ENCODE data around the gene UNG.
"Not testable (repeated sequence)": the region's sequence is repeated elsewhere in the genome, so short reads cannot be mapped to it uniquely, and the experiment has no call there.

The UNG gene

GRCh38 chr12:109097435-109098182, at the start of gene UNG:
UNG (plus strand) TSS chr12:109097597; CDS start chr12:109097680, 83 bp downstream.
- TF ChIP-seq, protein P1, sequence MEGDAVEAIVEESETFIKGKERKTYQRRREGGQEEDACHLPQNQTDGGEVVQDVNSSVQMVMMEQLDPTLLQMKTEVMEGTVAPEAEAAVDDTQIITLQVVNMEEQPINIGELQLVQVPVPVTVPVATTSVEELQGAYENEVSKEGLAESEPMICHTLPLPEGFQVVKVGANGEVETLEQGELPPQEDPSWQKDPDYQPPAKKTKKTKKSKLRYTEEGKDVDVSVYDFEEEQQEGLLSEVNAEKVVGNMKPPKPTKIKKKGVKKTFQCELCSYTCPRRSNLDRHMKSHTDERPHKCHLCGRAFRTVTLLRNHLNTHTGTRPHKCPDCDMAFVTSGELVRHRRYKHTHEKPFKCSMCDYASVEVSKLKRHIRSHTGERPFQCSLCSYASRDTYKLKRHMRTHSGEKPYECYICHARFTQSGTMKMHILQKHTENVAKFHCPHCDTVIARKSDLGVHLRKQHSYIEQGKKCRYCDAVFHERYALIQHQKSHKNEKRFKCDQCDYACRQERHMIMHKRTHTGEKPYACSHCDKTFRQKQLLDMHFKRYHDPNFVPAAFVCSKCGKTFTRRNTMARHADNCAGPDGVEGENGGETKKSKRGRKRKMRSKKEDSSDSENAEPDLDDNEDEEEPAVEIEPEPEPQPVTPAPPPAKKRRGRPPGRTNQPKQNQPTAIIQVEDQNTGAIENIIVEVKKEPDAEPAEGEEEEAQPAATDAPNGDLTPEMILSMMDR (IDR thresholded peaks at IDR 0.05; ENCODE audit: extremely low read depth, missing control alignments): no peak
- peak; percentile 99 for DNase-seq (ENCODE audit: low spot score)

DNA sequence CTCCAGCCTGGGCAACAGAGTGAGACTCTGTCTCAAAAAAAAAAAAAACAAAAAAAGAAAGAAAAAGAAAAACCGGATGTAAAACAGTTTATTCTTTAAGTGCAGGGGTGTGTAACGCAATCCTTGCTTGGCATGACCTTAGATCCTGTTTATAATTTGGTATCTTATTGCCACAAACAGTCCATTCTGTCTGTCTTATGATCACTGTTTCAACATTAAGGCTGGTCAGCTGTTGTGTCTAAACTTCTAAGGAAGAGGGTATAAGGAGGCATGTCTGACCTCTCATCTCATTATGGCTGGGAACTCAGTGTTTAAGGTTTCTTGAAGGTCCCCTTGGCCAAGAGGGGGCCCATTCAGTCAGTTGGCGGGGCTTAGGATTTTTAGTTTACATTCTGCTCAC, 48.7 kb upstream of the UNG start:
- DNase-seq (ENCODE audit: low spot score): not testable (repeated sequence)

DNA sequence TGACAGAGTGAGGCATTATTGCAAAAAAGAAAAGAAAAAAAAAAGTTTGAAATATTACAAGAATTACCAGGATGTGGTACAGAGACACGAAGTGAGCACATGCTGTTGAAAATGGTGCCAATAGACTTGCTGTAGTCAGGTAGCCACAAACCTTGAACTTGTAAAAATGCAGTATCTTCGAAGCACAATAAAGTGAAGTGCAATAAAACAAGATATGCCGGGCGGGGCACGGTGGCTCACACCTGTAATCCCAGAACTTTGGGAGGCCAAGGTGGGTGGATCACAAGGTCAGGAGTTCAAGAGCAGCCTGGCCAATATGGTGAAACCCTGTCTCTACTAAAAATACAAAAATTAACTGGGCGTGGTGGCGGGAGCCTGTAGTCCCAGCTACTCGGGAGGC, 47.6 kb upstream of the UNG start:
- DNase-seq (ENCODE audit: low spot score): not testable (repeated sequence)

DNA sequence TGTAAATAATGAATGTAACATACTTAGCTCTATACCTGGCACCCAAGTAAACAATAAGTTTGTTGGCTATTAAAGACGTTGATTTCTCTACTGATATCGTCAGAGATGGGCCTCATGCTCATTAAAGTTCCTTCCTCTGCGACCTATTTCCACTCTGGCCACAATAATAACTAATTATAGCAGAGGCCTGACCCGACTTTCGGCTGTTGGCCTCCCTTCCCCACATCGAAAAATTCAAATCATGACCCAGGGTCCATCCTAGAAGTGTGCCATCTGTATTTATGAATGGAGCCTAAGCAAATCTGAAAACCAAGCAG, 45.3 kb upstream of the UNG start:
- TF ChIP-seq, protein P1 (IDR thresholded peaks at IDR 0.05; ENCODE audit: extremely low read depth, missing control alignments): no peak
- no peak for DNase-seq (ENCODE audit: low spot score)

DNA sequence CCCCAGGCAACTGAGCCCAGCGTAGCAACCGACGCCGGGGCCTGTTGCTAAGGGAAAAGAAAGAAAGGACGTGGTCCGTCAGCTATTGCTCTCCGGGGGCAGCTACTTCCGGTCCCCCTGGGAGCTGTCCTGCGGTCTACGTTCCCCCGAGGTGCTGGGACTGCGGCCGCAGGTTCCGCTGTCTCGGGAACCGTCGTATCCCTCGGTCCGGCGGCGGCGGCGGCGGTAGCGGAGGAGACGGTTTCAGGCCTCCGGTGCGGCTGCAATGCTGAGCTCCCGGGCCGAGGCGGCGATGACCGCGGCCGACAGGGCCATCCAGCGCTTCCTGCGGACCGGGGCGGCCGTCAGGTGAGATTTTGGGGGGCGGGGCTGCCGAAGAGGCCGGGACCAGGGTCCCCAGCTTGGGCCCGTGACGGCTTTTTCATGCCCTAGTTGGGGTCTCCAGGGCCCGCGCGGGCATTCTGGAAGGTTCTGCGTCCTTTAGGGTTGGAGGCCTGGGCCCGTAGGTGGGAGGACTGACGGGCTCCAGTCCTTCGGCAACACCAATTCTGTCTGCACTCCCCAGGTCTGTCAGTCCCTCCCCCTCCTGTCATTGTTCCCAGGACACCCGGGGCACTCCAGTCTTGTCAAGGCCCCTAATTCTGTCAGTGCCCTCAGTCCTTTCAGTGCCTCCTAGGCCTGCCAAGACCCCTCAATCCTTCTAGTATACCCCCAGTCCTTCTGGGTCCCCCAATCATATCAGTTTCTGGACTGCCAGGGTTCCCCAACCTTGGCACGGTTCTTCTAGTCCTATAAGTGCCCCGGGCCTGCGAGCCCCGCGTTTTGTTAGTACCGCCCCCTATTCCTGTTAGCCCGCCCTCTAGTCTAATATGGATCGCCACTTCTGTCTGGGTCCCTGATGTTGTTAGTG, 44.7 kb upstream of the UNG start, which contains the start of gene USP30:
Gene USP30 (plus strand): TSS at position 163 of the 910 bp plus-strand sequence. CDS start 103 bp downstream, at position 266.
- TF ChIP-seq, protein P1 (IDR thresholded peaks at IDR 0.05; ENCODE audit: extremely low read depth, missing control alignments): no peak
- peak; percentile 89 for DNase-seq (ENCODE audit: low spot score)

GRCh38 chr12:109053382-109054123, 43.8 kb upstream of the UNG start:
- peak; percentile 79 for DNase-seq (ENCODE audit: low spot score)
- TF ChIP-seq, protein P1 (IDR thresholded peaks at IDR 0.05; ENCODE audit: extremely low read depth, missing control alignments): no peak

- DNase-seq (ENCODE audit: low spot score): not testable (repeated sequence)
Measured at GRCh38 chr12:109054124-109054513, 43.3 kb upstream of the UNG start.

GRCh38 chr12:109054520-109054919, 42.9 kb upstream of the UNG start:
- TF ChIP-seq, protein P1 (IDR thresholded peaks at IDR 0.05; ENCODE audit: extremely low read depth, missing control alignments): no peak
- DNase-seq (ENCODE audit: low spot score): no peak
